Neural cell (in vitro differentiated cells): ENCODE data around the gene MAP2K4. TPM values are rescaled to one million over a fixed set of nuclear protein-coding genes. Genes with fewer than 3 reads are reported as not detected.

Experiments
- H2AFZ ChIP-seq: fragments of 200-600, 300-800 bp; sonication (generic), shearing (Covaris generic); 2 replicates; pipeline ENCODE4 v1.6.0; 2014; ENCODE audit warnings: low read depth, mild to moderate bottlenecking, antibody characterized with exemption, low read length, moderate library complexity
- H3F3A ChIP-seq: fragments of 200-600 bp; shearing (Covaris generic); 2 replicates; pipeline ENCODE4 v1.6.1; 2016; ENCODE audit warnings: mild to moderate bottlenecking, moderate library complexity, mixed read lengths, antibody characterized with exemption, low read length; ENCODE audit not compliant: insufficient read depth, poor library complexity, severe bottlenecking
- H3K27ac ChIP-seq: fragments of 200-600, 300-800 bp; sonication (generic), shearing (Covaris generic); 2 replicates; pipeline ENCODE4 v1.5.1; 2014; ENCODE audit warnings: mild to moderate bottlenecking, low read length, moderate library complexity
- H3K27me3 ChIP-seq: fragments of 300-800, 200-600 bp; sonication (generic), shearing (Covaris generic); 2 replicates; pipeline ENCODE4 v1.6.0; 2014; ENCODE audit warnings: mild to moderate bottlenecking, low read depth, low read length, moderate library complexity; ENCODE audit not compliant: insufficient read depth
- H3K36me3 ChIP-seq: fragments of 300-800, 200-600 bp; sonication (generic), shearing (Covaris generic); 2 replicates; pipeline ENCODE4 v1.5.1; 2014; ENCODE audit warnings: mild to moderate bottlenecking, antibody characterized with exemption, low read length, moderate library complexity; ENCODE audit not compliant: insufficient read depth
- H3K4me2 ChIP-seq: fragments of 300-800, 200-600 bp; sonication (generic), shearing (Covaris generic); 2 replicates; pipeline ENCODE4 v1.6.0; 2014; ENCODE audit warnings: mild to moderate bottlenecking, low read length
- H3K4me3 ChIP-seq: fragments of 300-800, 200-600 bp; sonication (generic), shearing (Covaris generic); 2 replicates; pipeline ENCODE4 v1.5.1; 2014; ENCODE audit warnings: mild to moderate bottlenecking, low read length, moderate library complexity
- H3K79me2 ChIP-seq: fragments of 200-600 bp; shearing (Covaris generic); replicated peaks from 2 replicates; pipeline ENCODE4 v1.6.0; 2014; ENCODE audit warnings: mild to moderate bottlenecking, low read length, moderate library complexity; ENCODE audit not compliant: insufficient read depth
- H3K9ac ChIP-seq: fragments of 300-800, 200-600 bp; sonication (generic), shearing (Covaris generic); 2 replicates; pipeline ENCODE4 v1.6.1; 2016; ENCODE audit warnings: mild to moderate bottlenecking, low read length, mixed read lengths
- H3K9me2 ChIP-seq: fragments of 200-600 bp; shearing (Covaris generic); 2 replicates; pipeline ENCODE4 v1.6.1; 2016; ENCODE audit warnings: mild to moderate bottlenecking, low read length, mixed read lengths; ENCODE audit not compliant: insufficient read depth
- H3K9me3 ChIP-seq: fragments of 200-600, 300-800 bp; sonication (generic), shearing (Covaris generic); 2 replicates; pipeline ENCODE4 v1.6.1; 2016; ENCODE audit warnings: mild to moderate bottlenecking, mixed run types, low read length, moderate library complexity, mixed read lengths
- H4K20me1 ChIP-seq: fragments of 200-600 bp; shearing (Covaris generic); 2 replicates; pipeline ENCODE4 v1.6.1; 2016; ENCODE audit warnings: mild to moderate bottlenecking, mixed run types; ENCODE audit not compliant: insufficient read depth
- EP300 ChIP-seq: fragments of 450-650 bp; conservative IDR thresholded peaks from 2 replicates; pipeline ENCODE4 v1.6.1; 2014; ENCODE audit warnings: antibody characterized with exemption, mild to moderate bottlenecking, moderate library complexity; ENCODE audit not compliant: poor library complexity, severe bottlenecking
- EZH2 ChIP-seq: fragments of 200-600, 300-800 bp; shearing (Covaris generic), sonication (generic); IDR thresholded peaks from 2 replicates; pipeline ENCODE4 v1.6.1; 2014; ENCODE audit warnings: antibody characterized with exemption, low read length, borderline replicate concordance, mild to moderate bottlenecking; ENCODE audit not compliant: insufficient read depth, poor library complexity, severe bottlenecking
- MXI1 ChIP-seq: fragments of 450-650 bp; conservative IDR thresholded peaks from 2 replicates; pipeline ENCODE4 v1.6.1; 2014; ENCODE audit warnings: antibody characterized with exemption, mild to moderate bottlenecking; ENCODE audit not compliant: poor library complexity, severe bottlenecking
- POLR2AphosphoS5 ChIP-seq: IDR thresholded peaks from 2 replicates; pipeline ENCODE4 v1.6.1; 2012
- RAD21 ChIP-seq: fragments of 450-650 bp; conservative IDR thresholded peaks from 2 replicates; pipeline ENCODE4 v1.6.1; 2014; ENCODE audit warnings: antibody characterized with exemption, mild to moderate bottlenecking, moderate library complexity
- SMC3 ChIP-seq: fragments of 450-650 bp; conservative IDR thresholded peaks from 2 replicates; pipeline ENCODE4 v1.6.1; 2014; ENCODE audit warnings: antibody characterized with exemption, mild to moderate bottlenecking, moderate library complexity; ENCODE audit not compliant: poor library complexity
- TAF1 ChIP-seq: IDR thresholded peaks from 2 replicates; pipeline ENCODE4 v1.6.1; 2012; ENCODE audit warnings: low read depth
- polyA plus RNA-seq: library from polyadenylated mRNA; depleted of rRNA; stranded (reverse); fragments of >200 nt; gene quantifications from 2 replicates; pipeline ENCODE4 v1.2.3, GENCODE V29; 2014
- TF ChIP-seq, protein P1 (sequence below): IDR thresholded peaks from 2 replicates; pipeline ENCODE4 v1.6.1; 2012; ENCODE audit warnings: borderline replicate concordance
- TF ChIP-seq, protein P2 (sequence below): fragments of 450-650 bp; IDR thresholded peaks from 2 replicates; pipeline ENCODE4 v1.5.1; 2014; ENCODE audit warnings: antibody characterized with exemption, mild to moderate bottlenecking, moderate library complexity; ENCODE audit not compliant: poor library complexity, severe bottlenecking

MAP2K4 gene
- polyA plus RNA-seq, 1 donor from 2014 or later: 78.4 TPM

DNA sequence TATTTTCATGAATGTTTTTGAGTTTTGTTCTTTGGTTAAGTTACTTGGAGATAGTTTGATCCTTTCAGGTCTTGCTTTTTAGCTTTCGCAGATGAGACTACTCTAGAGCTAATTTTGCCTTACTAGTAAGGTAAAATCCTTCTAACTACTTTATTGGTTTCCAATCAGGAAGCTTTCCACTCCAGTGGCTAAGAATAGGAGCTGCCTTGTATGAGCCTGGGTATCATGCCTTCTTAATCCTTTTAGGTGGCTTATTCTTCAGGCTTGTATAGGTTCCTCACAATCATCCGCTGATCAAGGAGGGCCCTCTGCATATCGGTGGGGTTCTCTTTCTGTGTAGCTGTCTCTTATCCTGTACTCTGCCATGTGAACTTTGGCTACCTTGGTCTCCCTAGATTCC lies 53.7 kb downstream of the MAP2K4 start:
- H4K20me1 ChIP-seq: no peaks in the 10 kb centered on the region
- no peak overlapping the region for H3K4me3 ChIP-seq
- H3K27ac ChIP-seq: no peak overlapping the region
- no peaks in the 10 kb centered on the region for H3K9me2 ChIP-seq
- H2AFZ ChIP-seq: no peak overlapping the region
- TF ChIP-seq, protein P1, sequence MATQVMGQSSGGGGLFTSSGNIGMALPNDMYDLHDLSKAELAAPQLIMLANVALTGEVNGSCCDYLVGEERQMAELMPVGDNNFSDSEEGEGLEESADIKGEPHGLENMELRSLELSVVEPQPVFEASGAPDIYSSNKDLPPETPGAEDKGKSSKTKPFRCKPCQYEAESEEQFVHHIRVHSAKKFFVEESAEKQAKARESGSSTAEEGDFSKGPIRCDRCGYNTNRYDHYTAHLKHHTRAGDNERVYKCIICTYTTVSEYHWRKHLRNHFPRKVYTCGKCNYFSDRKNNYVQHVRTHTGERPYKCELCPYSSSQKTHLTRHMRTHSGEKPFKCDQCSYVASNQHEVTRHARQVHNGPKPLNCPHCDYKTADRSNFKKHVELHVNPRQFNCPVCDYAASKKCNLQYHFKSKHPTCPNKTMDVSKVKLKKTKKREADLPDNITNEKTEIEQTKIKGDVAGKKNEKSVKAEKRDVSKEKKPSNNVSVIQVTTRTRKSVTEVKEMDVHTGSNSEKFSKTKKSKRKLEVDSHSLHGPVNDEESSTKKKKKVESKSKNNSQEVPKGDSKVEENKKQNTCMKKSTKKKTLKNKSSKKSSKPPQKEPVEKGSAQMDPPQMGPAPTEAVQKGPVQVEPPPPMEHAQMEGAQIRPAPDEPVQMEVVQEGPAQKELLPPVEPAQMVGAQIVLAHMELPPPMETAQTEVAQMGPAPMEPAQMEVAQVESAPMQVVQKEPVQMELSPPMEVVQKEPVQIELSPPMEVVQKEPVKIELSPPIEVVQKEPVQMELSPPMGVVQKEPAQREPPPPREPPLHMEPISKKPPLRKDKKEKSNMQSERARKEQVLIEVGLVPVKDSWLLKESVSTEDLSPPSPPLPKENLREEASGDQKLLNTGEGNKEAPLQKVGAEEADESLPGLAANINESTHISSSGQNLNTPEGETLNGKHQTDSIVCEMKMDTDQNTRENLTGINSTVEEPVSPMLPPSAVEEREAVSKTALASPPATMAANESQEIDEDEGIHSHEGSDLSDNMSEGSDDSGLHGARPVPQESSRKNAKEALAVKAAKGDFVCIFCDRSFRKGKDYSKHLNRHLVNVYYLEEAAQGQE: no peak
- no peak for TF ChIP-seq MXI1
- no peak for TF ChIP-seq EZH2
- TF ChIP-seq POLR2AphosphoS5: no peak
- TF ChIP-seq EP300: no peak
- no peak for TF ChIP-seq TAF1
- no peak for TF ChIP-seq RAD21
- TF ChIP-seq, protein P2, sequence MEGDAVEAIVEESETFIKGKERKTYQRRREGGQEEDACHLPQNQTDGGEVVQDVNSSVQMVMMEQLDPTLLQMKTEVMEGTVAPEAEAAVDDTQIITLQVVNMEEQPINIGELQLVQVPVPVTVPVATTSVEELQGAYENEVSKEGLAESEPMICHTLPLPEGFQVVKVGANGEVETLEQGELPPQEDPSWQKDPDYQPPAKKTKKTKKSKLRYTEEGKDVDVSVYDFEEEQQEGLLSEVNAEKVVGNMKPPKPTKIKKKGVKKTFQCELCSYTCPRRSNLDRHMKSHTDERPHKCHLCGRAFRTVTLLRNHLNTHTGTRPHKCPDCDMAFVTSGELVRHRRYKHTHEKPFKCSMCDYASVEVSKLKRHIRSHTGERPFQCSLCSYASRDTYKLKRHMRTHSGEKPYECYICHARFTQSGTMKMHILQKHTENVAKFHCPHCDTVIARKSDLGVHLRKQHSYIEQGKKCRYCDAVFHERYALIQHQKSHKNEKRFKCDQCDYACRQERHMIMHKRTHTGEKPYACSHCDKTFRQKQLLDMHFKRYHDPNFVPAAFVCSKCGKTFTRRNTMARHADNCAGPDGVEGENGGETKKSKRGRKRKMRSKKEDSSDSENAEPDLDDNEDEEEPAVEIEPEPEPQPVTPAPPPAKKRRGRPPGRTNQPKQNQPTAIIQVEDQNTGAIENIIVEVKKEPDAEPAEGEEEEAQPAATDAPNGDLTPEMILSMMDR: no peak
- no peak for TF ChIP-seq SMC3
- H3K4me2 ChIP-seq: no peak overlapping the region
- peaks cover 14% of the 10 kb centered on the region for H3K36me3 ChIP-seq
- peaks cover 14% of the 10 kb centered on the region for H3K79me2 ChIP-seq
- H3K9ac ChIP-seq: no peak overlapping the region
- no peaks in the 10 kb centered on the region for H3K9me3 ChIP-seq
- H3K27me3 ChIP-seq: no peaks in the 10 kb centered on the region
- H3F3A ChIP-seq: peaks cover 3% of the 10 kb centered on the region

DNA sequence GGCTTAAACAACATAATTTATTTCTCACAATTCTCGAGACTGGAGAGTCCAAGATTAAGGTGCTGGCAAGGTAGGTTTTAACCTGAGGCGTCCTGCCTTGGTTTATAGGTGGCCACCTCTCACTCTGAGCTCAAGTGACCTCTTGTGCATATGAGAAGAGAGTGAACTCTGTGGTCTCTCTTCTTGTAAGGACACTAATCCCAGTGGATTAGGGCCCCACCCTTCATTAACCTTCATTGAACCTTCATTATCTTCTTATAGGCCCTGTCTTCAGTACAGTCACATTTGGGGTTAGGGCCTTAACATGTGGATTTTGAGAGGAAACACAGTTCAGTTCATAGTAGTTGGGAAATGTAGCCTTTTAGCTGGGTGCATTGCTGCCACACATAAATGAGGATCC lies 57.1 kb downstream of the MAP2K4 start:
- peaks cover 14% of the 10 kb centered on the region for H3K36me3 ChIP-seq
- H3K27me3 ChIP-seq: no peaks in the 10 kb centered on the region
- no peak overlapping the region for H3K4me2 ChIP-seq
- TF ChIP-seq MXI1 (no peak), EP300 (no peak), EZH2 (no peak), SMC3 (no peak), POLR2AphosphoS5 (no peak), TAF1 (no peak), RAD21 (no peak)
- TF ChIP-seq, protein P1: no peak
- TF ChIP-seq, protein P2: no peak
- H4K20me1 ChIP-seq: no peaks in the 10 kb centered on the region
- peaks cover 12% of the 10 kb centered on the region for H3K79me2 ChIP-seq
- no peak overlapping the region for H3K4me3 ChIP-seq
- no peaks in the 10 kb centered on the region for H3F3A ChIP-seq
- H3K9me3 ChIP-seq: no peaks in the 10 kb centered on the region
- no peak overlapping the region for H3K27ac ChIP-seq
- H3K9me2 ChIP-seq: no peaks in the 10 kb centered on the region
- no peak overlapping the region for H2AFZ ChIP-seq
- no peak overlapping the region for H3K9ac ChIP-seq
